OCI-LY1 (cell line): ENCODE data around the gene PRRC2B.

ENCODE experiments used
- H2AFZ ChIP-seq: fragments of 200-600 bp; sonication (generic), shearing (Covaris generic); 2 replicates; pipeline ENCODE4 v1.6.0; 2014; ENCODE audit warnings: antibody characterized with exemption, mild to moderate bottlenecking, low read length
- H3F3A ChIP-seq: fragments of 200-600 bp; sonication (generic), shearing (Covaris generic); 2 replicates; pipeline ENCODE4 v1.6.0; 2014; ENCODE audit warnings: mild to moderate bottlenecking, antibody characterized with exemption, low read length, moderate library complexity; ENCODE audit not compliant: insufficient read depth
- H3K27ac ChIP-seq: fragments of 200-600 bp; sonication (generic); 2 replicates; pipeline ENCODE4 v1.5.1; 2014; ENCODE audit warnings: low read length, mixed run types, mild to moderate bottlenecking, low read depth; ENCODE audit not compliant: poor library complexity, severe bottlenecking
- H3K27me3 ChIP-seq: fragments of 200-600 bp; sonication (generic); 2 replicates; pipeline ENCODE4 v1.6.0; 2014; ENCODE audit warnings: antibody characterized with exemption, mild to moderate bottlenecking, low read length, moderate library complexity; ENCODE audit not compliant: insufficient read depth
- H3K36me3 ChIP-seq: fragments of 200-600 bp; sonication (generic); 2 replicates; pipeline ENCODE4 v1.6.1; 2014; ENCODE audit warnings: mild to moderate bottlenecking, antibody characterized with exemption, low read length, moderate library complexity, mixed read lengths; ENCODE audit not compliant: insufficient read depth
- H3K4me1 ChIP-seq: fragments of 200-600 bp; sonication (generic); 2 replicates; pipeline ENCODE4 v1.5.1; 2014; ENCODE audit warnings: mild to moderate bottlenecking, low read length, moderate library complexity; ENCODE audit not compliant: insufficient read depth, severe bottlenecking
- H3K4me2 ChIP-seq: fragments of 200-600 bp; sonication (generic), shearing (Covaris generic); 2 replicates; pipeline ENCODE4 v1.6.1; 2014; ENCODE audit warnings: low read length
- H3K4me3 ChIP-seq: fragments of 200-600 bp; sonication (generic); 2 replicates; pipeline ENCODE4 v1.5.1; 2014; ENCODE audit warnings: low read length, low read depth, mild to moderate bottlenecking, mixed read lengths; ENCODE audit not compliant: poor library complexity, severe bottlenecking
- H3K79me2 ChIP-seq: fragments of 200-600 bp; shearing (Covaris generic); 2 replicates; pipeline ENCODE4 v1.6.1; 2016; ENCODE audit warnings: mixed run types, low read length, mixed read lengths; ENCODE audit not compliant: insufficient read depth
- H3K9ac ChIP-seq: fragments of 200-600 bp; sonication (generic), shearing (Covaris generic); 2 replicates; pipeline ENCODE4 v1.6.1; 2014; ENCODE audit warnings: mild to moderate bottlenecking, low read length, mixed read lengths
- H3K9me2 ChIP-seq: fragments of 200-600 bp; sonication (generic), shearing (Covaris generic); 2 replicates; pipeline ENCODE4 v1.6.1; 2014; ENCODE audit warnings: low read depth, mild to moderate bottlenecking, low read length, mixed read lengths
- H3K9me3 ChIP-seq: fragments of 200-600 bp; shearing (Covaris generic); 2 replicates; pipeline ENCODE4 v1.6.1; 2014; ENCODE audit warnings: low read length, mixed read lengths
- H4K20me1 ChIP-seq: fragments of 200-600 bp; sonication (generic), shearing (Covaris generic); 2 replicates; pipeline ENCODE4 v1.6.0; 2016; ENCODE audit warnings: mild to moderate bottlenecking, low read length; ENCODE audit not compliant: insufficient read depth
- EZH2 ChIP-seq: fragments of 200-600 bp; sonication (generic), shearing (Covaris generic); IDR thresholded peaks from 2 replicates; pipeline ENCODE4 v1.8.0; 2017; ENCODE audit warnings: borderline replicate concordance, mixed run types, mild to moderate bottlenecking, antibody characterized with exemption, low read length, moderate library complexity, mixed read lengths
- TF ChIP-seq, protein P1 (sequence below): fragments of 200-600 bp; sonication (generic), shearing (Covaris generic); IDR thresholded peaks from 2 replicates; pipeline ENCODE4 v1.5.1; 2017; ENCODE audit warnings: mild to moderate bottlenecking, antibody characterized with exemption, low read length, moderate library complexity, mixed read lengths

PRRC2B gene

DNA sequence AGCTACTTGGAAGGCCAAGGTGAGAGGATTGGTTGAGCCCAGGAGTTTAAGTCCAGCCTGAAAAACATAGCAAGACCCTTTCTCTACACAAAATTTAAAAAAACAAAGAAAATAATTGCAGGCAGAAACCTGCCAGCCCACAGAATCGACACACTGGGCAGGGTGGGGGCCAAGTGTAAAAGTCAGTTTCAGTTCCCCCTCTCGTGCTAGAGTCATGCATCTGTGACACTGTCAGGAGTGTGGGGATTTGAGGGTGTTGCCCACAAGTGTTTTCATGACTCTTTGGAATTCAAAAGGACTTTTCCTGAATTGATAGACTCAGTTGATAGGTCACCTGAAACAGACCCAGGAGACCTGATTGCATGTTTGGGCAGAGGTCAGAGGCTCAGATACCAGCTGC is 47.6 kb downstream of the PRRC2B start:
- Histone ChIP-seq H3K4me2 (no peak overlapping the region), H3K4me1 (peaks cover 6% of the 10 kb centered on the region), H3K4me3 (no peak overlapping the region), H3K36me3 (peaks cover 93% of the 10 kb centered on the region), H3F3A (no peaks in the 10 kb centered on the region), H3K9ac (no peak overlapping the region), H3K9me3 (no peaks in the 10 kb centered on the region), H2AFZ (no peak overlapping the region), H3K27me3 (no peaks in the 10 kb centered on the region), H3K79me2 (no peaks in the 10 kb centered on the region), H3K9me2 (no peaks in the 10 kb centered on the region), H3K27ac (peak overlapping the region; percentile 7), H4K20me1 (no peaks in the 10 kb centered on the region)
- TF ChIP-seq EZH2: no peak
- TF ChIP-seq, protein P1, sequence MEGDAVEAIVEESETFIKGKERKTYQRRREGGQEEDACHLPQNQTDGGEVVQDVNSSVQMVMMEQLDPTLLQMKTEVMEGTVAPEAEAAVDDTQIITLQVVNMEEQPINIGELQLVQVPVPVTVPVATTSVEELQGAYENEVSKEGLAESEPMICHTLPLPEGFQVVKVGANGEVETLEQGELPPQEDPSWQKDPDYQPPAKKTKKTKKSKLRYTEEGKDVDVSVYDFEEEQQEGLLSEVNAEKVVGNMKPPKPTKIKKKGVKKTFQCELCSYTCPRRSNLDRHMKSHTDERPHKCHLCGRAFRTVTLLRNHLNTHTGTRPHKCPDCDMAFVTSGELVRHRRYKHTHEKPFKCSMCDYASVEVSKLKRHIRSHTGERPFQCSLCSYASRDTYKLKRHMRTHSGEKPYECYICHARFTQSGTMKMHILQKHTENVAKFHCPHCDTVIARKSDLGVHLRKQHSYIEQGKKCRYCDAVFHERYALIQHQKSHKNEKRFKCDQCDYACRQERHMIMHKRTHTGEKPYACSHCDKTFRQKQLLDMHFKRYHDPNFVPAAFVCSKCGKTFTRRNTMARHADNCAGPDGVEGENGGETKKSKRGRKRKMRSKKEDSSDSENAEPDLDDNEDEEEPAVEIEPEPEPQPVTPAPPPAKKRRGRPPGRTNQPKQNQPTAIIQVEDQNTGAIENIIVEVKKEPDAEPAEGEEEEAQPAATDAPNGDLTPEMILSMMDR: no peak

DNA sequence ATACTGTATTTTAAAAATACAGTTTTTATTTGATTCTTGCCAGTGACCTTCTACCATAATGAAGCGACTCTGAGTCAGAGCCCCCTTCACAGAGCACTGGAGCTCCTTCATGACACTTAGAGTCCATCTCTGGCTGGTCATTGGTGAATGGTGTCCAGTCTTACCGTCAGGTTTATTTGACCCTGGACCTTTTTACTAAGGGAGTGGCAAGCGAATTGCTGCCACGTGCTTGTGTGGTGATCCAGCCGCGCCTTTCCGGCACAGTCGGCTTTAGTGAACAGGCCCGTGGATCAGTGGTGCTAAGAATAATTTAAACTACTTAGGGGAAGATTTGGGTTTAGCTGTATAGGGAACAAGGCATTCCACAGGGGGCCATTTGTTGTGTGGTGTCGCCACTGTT is 48.5 kb downstream of the PRRC2B start:
- Histone ChIP-seq H4K20me1 (no peaks in the 10 kb centered on the region), H3K79me2 (no peaks in the 10 kb centered on the region), H3F3A (no peaks in the 10 kb centered on the region), H3K4me2 (no peak overlapping the region), H3K4me1 (peaks cover 6% of the 10 kb centered on the region), H3K27me3 (no peaks in the 10 kb centered on the region), H2AFZ (no peak overlapping the region), H3K36me3 (peaks cover 93% of the 10 kb centered on the region), H3K9me2 (no peaks in the 10 kb centered on the region), H3K27ac (no peak overlapping the region), H3K9ac (no peak overlapping the region), H3K9me3 (no peaks in the 10 kb centered on the region), H3K4me3 (no peak overlapping the region)
- TF ChIP-seq, protein P1: no peak
- TF ChIP-seq EZH2: no peak

DNA sequence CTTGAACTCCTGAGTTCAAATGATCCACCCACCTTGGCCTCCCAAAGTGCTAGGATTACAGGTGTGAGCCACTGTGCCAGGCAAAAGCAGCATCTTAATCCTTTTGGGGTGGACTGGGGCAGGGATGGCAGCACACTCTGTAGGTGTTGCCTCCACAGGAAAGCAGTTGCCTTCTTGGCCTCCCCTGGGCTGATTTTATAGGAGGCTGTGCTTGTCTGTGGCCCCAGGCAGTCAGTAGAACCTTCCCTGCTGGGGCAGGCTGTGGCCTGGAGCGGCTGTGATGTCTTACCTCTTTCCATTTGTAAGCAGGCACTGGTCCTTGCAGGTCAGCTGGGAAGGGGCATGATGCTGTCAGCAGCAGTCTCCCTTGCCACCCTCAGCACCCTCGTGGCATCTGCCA is 49.8 kb downstream of the PRRC2B start:
- Histone ChIP-seq H4K20me1 (no peaks in the 10 kb centered on the region), H3K36me3 (peaks cover 92% of the 10 kb centered on the region), H3K9ac (no peak overlapping the region), H2AFZ (no peak overlapping the region), H3K9me2 (no peaks in the 10 kb centered on the region), H3K4me1 (peaks cover 6% of the 10 kb centered on the region), H3K4me2 (no peak overlapping the region), H3K9me3 (no peaks in the 10 kb centered on the region), H3K79me2 (no peaks in the 10 kb centered on the region), H3K4me3 (no peak overlapping the region), H3F3A (no peaks in the 10 kb centered on the region), H3K27ac (no peak overlapping the region), H3K27me3 (no peaks in the 10 kb centered on the region)
- TF ChIP-seq, protein P1: no peak
- TF ChIP-seq EZH2: no peak
